Mucosa of descending colon (tissue), 3 donors: ENCODE data around the gene PGA5. TPM values are rescaled to one million over a fixed set of nuclear protein-coding genes. Genes with fewer than 3 reads are reported as not detected.
"Not testable (repeated sequence)": the region's sequence is repeated elsewhere in the genome, so short reads cannot be mapped to it uniquely, and the experiment has no call there.

Source experiments
- ATAC-seq: fragments of 200-7000 bp; cut with Tn5 transposase; one replicate; pipeline ENCODE4 v1.9.1; 2020; ENCODE audit warnings: mild to moderate bottlenecking, moderate library complexity
- DNase-seq, 3 donors: peaks; one replicate each; pipeline ENCODE4 v3.0.0-alpha.2; 2020
- H3K36me3 ChIP-seq: fragments of 200-600 bp; one replicate; pipeline ENCODE4 v1.8.0; 2021; ENCODE audit warnings: low read depth, mild to moderate bottlenecking
- H3K4me1 ChIP-seq: fragments of 200-600 bp; one replicate; pipeline ENCODE4 v1.8.0; 2021; ENCODE audit warnings: low read depth, mild to moderate bottlenecking
- H3K4me3 ChIP-seq: fragments of 200-600 bp; one replicate; pipeline ENCODE4 v1.8.0; 2021; ENCODE audit warnings: mild to moderate bottlenecking
- H3K9me3 ChIP-seq: fragments of 200-600 bp; one replicate; pipeline ENCODE4 v1.8.0; 2021; ENCODE audit warnings: mild to moderate bottlenecking
- intact Hi-C, 2 donors: fragments of 100-400 bp; cut with DNase I in 1 of 2; cut with micrococcal nuclease in 1 of 2; formaldehyde crosslinking; loops; one replicate each; pipeline versions ENCODE4 v1.11.0 to v1.11.1; 2022; cut with DNase I, micrococcal nuclease
- long read RNA-seq, 2 donors: library from polyadenylated mRNA; unstranded; transcript quantifications; one replicate each; pipeline ENCODE4 v2.0.0, GENCODE V29; 2019 to 2021
- total RNA-seq, 3 donors: library from RNA; stranded (reverse); fragmentation: NEBNext Ultra II Directional in 2 of 3; extraction: Animal tissue kit (Norgen Biotek cat#: 25700) in 2 of 3; gene quantifications; one replicate each; pipeline versions ENCODE4 v1.2.1 to v1.2.4, GENCODE V29; 2021 to 2023
- TF ChIP-seq, protein P1 (sequence below): fragments of 200-600 bp; IDR thresholded peaks from one replicate; pipeline ENCODE4 v1.8.0; 2022; ENCODE audit warnings: antibody characterized with exemption, mild to moderate bottlenecking
- donor health status: DM: no; HTN: no; CAD: no; lungs with moderate emphysema.
- donor health status: DM: no; HTN: no; CAD: no.
- donor health status: DM: no; HTN: yes; CAD: no.

Gene PGA5
- total RNA-seq = under 1 TPM in 2 of 3 donors, not detected in 1; 0.41 to 0.75 TPM
- long read RNA-seq, donor 1 = 0 reads
- long read RNA-seq, donor 2, partial matches to known transcripts = 1 of 1 reads
- long read RNA-seq, donor 2, other reads (novel, unspliced or antisense) = 0 of 1 reads

DNA sequence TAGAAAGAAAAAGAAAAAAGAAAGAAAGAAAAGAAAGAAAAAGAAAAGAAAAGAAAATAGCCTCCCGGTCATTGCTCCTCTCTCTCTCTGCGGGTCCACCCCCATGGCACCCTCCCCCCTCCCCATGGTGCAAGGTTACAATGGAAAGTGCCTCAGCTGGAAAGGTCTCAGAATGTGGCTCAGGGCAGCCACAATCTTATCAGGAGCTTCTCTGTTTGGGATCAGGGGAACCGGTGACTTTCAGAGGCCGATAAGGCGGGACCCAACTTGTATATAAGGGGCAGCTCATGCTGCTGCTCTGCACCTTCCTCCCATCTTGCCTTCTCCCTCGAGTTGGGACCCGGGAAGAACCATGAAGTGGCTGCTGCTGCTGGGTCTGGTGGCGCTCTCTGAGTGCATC is at the start of gene PGA5:
PGA5 (plus strand) TSS at position 301 of the 400 bp plus-strand sequence; CDS start at position 353, 52 bp downstream.
- H3K9me3 ChIP-seq, H3K36me3 ChIP-seq, H3K4me1 ChIP-seq, H3K4me3 ChIP-seq, DNase-seq, ATAC-seq, intact Hi-C loops: not testable (repeated sequence)

DNA sequence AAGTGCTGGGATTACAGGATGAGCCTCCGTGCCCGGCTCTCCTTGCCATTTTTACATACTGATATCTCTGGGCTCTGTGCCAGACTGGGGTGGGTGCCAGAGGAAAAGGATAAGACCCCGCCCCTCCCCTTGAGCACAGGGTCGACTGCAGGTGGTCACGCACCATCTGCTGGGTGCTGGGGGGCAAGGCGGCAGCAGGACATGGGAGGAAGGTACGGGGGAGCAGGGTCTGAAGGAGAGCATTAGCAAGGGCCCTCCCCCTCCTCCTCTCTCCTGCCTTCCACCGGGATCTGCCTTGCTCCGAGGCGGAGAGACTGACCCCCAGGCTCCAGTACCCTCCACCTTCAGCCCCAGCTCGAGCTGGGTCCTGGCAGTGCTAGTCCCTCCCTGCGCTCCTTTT is 47.4 kb upstream of the PGA5 start:
- TF ChIP-seq, protein P1, sequence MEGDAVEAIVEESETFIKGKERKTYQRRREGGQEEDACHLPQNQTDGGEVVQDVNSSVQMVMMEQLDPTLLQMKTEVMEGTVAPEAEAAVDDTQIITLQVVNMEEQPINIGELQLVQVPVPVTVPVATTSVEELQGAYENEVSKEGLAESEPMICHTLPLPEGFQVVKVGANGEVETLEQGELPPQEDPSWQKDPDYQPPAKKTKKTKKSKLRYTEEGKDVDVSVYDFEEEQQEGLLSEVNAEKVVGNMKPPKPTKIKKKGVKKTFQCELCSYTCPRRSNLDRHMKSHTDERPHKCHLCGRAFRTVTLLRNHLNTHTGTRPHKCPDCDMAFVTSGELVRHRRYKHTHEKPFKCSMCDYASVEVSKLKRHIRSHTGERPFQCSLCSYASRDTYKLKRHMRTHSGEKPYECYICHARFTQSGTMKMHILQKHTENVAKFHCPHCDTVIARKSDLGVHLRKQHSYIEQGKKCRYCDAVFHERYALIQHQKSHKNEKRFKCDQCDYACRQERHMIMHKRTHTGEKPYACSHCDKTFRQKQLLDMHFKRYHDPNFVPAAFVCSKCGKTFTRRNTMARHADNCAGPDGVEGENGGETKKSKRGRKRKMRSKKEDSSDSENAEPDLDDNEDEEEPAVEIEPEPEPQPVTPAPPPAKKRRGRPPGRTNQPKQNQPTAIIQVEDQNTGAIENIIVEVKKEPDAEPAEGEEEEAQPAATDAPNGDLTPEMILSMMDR = no peak
- no peaks in the 10 kb centered on the region for H3K36me3 ChIP-seq
- no peak for ATAC-seq
- no peaks in the 10 kb centered on the region for H3K9me3 ChIP-seq
- no peak for DNase-seq
- H3K4me3 ChIP-seq = no peak overlapping the region
- intact Hi-C loops = no loop called here
- no peaks in the 10 kb centered on the region for H3K4me1 ChIP-seq

DNA sequence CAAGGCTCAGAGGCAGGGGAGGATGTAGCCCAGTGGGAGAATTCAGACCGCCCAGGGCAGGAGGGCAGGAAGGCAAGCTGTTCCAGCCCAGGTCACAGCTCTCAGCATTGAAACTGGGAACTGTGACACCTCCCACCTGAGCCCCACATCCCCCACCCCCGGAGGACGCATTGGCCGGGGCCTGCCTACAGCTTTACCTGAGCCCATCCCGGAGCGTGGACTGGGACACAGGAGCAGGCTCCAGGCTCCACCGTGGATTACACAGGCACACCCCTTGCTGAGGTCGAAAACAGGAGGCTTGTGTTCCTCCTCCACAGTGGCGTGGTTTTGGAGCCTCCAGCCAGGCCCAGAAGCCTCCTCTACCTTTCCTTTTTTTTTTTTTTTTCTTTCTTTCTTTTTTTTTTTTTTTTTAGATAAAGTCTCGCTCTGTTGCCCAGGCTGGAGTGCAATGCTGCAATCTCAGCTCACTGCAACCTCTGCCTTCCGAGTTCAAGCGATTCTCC is 46.8 kb upstream of the PGA5 start:
- intact Hi-C loops = no loop called here
- Histone ChIP-seq H3K9me3 (peaks cover 4% of the 10 kb centered on the region), H3K36me3 (no peaks in the 10 kb centered on the region), H3K4me1 (no peaks in the 10 kb centered on the region), H3K4me3 (no peak overlapping the region)
- ATAC-seq (no peak), DNase-seq (no peak)
- TF ChIP-seq, protein P1 = no peak

DNA sequence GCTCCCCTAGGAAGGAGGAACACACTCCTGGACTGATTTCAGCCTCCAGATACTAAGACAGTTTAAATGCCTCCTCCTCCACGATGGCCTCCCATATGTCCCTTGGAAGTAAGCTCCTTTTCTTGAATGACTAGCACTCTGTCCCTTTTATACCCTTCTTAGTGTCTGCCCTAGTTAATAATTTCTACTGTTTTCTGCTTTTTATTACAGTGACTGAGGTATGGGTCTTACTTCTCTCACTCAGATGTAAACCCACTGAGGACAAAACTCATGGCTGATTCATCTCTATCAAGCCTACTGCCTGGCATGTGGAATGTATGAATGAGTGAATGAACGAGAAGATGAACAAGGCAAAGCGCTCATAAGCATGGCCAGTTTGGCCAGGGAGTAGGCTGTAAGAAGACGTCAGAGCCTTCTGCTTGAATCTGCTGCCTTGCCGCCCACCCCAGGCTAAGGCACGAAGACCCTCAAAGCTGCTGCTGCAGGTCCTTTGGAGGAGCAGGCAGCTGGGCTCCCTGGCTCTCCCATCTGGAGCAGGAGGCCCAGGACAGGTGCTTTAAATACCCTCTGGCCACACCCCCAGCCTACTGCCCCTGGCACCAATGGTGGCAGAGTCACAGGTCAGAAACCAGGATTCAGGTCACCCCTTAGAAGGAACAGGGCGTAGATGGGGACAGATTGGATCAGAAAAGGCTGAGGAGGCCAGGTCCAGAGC is 45.8 kb upstream of the PGA5 start:
- no peak for DNase-seq
- TF ChIP-seq, protein P1 = no peak
- no peak for ATAC-seq

DNA sequence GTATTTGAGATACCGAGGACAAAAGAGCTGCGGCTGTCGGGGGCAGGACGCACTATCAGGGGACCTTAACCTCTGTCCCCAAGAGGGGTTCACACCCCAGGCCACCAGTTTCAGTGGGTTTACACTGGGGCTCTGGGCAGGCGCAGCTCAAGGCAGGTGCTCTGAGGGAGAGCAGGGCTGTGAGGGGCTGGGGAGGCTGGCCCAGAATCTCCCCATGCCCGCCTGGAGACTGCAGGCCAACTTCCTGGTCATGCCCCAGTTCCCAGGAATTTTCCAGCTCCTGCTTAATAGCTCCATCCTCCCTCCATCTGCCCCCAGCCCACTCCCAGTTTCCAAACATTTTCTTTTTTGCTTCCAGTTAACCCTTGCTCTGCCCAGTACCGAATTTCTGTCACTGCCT is 45.3 kb upstream of the PGA5 start:
- TF ChIP-seq, protein P1 = no peak
- intact Hi-C loops = no loop called here
- Histone ChIP-seq H3K36me3 (no peaks in the 10 kb centered on the region), H3K4me3 (no peak overlapping the region), H3K9me3 (peaks cover 4% of the 10 kb centered on the region), H3K4me1 (no peaks in the 10 kb centered on the region)
- DNase-seq (no peak), ATAC-seq (no peak)

More for the DNA sequence above, 45.8 kb upstream of the PGA5 start:
- Histone ChIP-seq H3K9me3 (peaks cover 4% of the 10 kb centered on the region), H3K36me3 (no peaks in the 10 kb centered on the region), H3K4me1 (no peaks in the 10 kb centered on the region), H3K4me3 (no peak overlapping the region)
- intact Hi-C loops = no loop called here

DNA sequence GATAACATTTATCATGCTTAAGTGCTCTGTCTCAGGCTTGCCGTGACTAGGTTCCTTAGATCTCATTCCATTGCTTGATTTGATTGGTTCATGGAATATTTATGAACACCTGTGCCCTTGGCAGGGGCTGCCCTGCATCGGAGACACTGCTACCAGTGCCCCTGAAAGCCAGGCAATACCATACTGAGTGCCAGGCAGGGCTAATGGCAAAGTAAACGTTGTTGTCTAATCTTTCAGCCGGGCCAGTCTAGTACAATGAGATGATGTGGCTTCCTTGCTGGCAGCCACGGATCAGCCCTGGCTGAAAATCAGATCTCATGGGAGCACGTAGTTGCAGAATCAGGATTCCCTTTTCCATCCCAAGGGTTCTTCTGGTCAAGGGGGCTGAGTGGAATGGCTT is 42.6 kb upstream of the PGA5 start:
- H3K36me3 ChIP-seq = no peaks in the 10 kb centered on the region
- TF ChIP-seq, protein P1 = no peak
- no peaks in the 10 kb centered on the region for H3K4me1 ChIP-seq
- intact Hi-C loops = no loop called here
- H3K4me3 ChIP-seq = no peak overlapping the region
- ATAC-seq (no peak), DNase-seq (no peak)
- H3K9me3 ChIP-seq = peaks cover 4% of the 10 kb centered on the region
